ENCODE data around the gene GJB1. TPM values are rescaled to one million over a fixed set of nuclear protein-coding genes. Genes with fewer than 3 reads are reported as not detected.

The GJB1 gene
- total RNA-seq, 2 experiments from 2014 or later: 0.26 TPM; not detected in 1

GRCh38 chrX:71225009-71225408 lies 2.0 kb downstream of the GJB1 start:
- ATAC-seq (ENCODE audit: low read depth) (no peak), DNase-seq (no peak)
- H3K9me3 Mint-ChIP-seq: no peaks in the 10 kb centered on the region
- POLR2A ChIA-PET: no interaction called here
- peaks cover 3% of the 10 kb centered on the region for H3K27me3 Mint-ChIP-seq
- H3K4me3 Mint-ChIP-seq: no peak overlapping the region
- H3K36me3 Mint-ChIP-seq: no peaks in the 10 kb centered on the region
- no peaks in the 10 kb centered on the region for H3K4me1 Mint-ChIP-seq
- H3K27ac Mint-ChIP-seq: no peak overlapping the region

- Mint-ChIP-seq H3K27ac (no peak overlapping the region), H3K4me1 (no peaks in the 10 kb centered on the region), H3K27me3 (peaks cover 4% of the 10 kb centered on the region), H3K9me3 (no peaks in the 10 kb centered on the region), H3K4me3 (no peak overlapping the region), H3K36me3 (no peaks in the 10 kb centered on the region)
- POLR2A ChIA-PET: no interaction called here
- ATAC-seq (ENCODE audit: low read depth) (no peak), DNase-seq (no peak)
These were observed 2.7 kb downstream of the GJB1 start for GRCh38 chrX:71225676-71226075.

DNA sequence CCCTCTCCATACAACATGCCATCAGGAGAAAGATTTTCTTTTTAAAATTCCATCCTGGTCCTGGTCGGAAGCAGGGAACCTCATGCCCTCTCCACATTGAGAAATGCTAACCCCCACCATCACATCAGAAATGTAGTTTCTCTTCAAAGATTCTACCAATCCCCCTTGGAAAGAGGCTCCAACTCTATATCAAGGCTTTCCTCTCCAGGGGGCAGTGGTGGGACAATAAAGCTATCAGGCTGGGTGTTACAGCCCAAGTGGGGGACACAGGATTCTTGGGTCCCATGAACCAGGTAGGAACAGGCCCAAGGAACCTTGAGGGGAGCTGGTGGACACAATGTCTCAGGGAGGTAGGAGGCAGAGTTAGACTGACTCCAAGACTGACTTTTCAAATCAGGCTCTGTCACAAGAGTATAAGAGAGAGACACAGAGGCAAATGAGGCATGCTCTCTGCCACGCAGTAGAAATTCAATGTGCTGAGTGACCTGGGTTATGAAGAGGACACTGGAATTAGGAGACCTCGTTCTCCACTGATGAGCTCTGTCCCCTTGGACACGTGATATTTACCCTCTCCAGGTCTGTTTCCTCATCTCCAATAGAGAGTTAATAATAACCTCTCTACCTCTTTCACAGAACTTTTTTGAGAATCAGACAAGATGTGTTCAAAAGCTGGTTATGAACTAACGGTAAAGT lies 4.5 kb downstream of the GJB1 start:
- no peaks in the 10 kb centered on the region for H3K4me1 Mint-ChIP-seq
- no peak for ATAC-seq (ENCODE audit: low read depth)
- no peaks in the 10 kb centered on the region for H3K9me3 Mint-ChIP-seq
- H3K27me3 Mint-ChIP-seq: peaks cover 4% of the 10 kb centered on the region
- no peak for DNase-seq
- H3K36me3 Mint-ChIP-seq: no peaks in the 10 kb centered on the region
- H3K27ac Mint-ChIP-seq: no peak overlapping the region
- H3K4me3 Mint-ChIP-seq: no peak overlapping the region
- POLR2A ChIA-PET: interaction anchor here (0.6 kb wide), 1 partner anchor 47 kb away, joined by 4 read pairs; no protein-coding TSS in a partner anchor

GRCh38 chrX:71228063-71228642 lies 5.1 kb downstream of the GJB1 start:
- DNase-seq (no peak), ATAC-seq (ENCODE audit: low read depth) (no peak)
- Mint-ChIP-seq H3K27ac (no peak overlapping the region), H3K27me3 (peaks cover 4% of the 10 kb centered on the region), H3K4me3 (no peak overlapping the region), H3K36me3 (no peaks in the 10 kb centered on the region), H3K4me1 (no peaks in the 10 kb centered on the region), H3K9me3 (no peaks in the 10 kb centered on the region)
- POLR2A ChIA-PET: interaction anchor here (0.6 kb wide), 1 partner anchor 47 kb away, joined by 4 read pairs; no protein-coding TSS in a partner anchor

DNA sequence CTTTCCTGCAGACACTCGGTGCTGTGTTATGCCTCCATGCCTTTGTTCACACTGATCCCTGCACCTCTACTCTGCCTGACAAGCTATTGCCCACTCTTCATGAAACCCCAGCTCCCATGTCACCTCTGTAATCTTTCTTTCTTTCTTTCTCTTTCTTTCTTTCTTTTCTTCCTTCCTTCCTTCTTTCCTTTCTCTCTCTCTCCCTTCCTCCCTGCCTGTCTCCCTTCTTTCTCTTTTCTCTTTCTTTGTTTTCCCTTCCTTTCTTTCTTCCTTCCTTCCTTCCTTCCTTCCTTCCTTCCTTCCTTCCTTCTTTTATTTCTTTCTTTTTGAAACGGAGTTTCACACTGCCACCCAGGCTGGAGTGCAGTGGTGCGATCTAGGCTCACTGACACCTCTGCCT lies 12.5 kb downstream of the GJB1 start:
- DNase-seq (no peak), ATAC-seq (ENCODE audit: low read depth) (no peak)
- Mint-ChIP-seq H3K27ac (no peak overlapping the region), H3K36me3 (peaks cover 9% of the 10 kb centered on the region), H3K4me3 (no peak overlapping the region), H3K9me3 (no peaks in the 10 kb centered on the region), H3K27me3 (peaks cover 2% of the 10 kb centered on the region), H3K4me1 (peaks cover 2% of the 10 kb centered on the region)
- POLR2A ChIA-PET: no interaction called here

DNA sequence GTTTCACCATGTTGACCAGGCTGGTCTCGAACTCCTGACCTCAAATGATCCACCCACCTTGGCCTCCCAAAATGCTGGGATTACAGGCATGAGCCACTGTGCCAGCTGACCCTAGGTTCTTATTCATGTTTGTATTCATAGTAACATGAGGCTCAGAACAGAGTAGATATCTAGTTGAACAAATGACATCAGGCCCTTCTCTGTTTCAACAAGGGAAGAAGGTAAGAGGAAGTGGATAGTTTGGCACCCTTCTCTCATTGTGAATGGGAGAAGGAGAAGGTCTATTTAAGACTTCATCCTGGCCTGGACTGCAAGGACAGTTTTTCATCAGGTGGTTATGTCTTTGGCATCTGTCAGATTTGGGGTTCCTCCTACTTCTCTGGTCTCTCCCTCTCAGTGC lies 13.8 kb downstream of the GJB1 start:
- DNase-seq: no peak
- Mint-ChIP-seq H3K9me3 (no peaks in the 10 kb centered on the region), H3K4me3 (no peak overlapping the region), H3K27ac (no peak overlapping the region), H3K36me3 (peaks cover 13% of the 10 kb centered on the region), H3K4me1 (peaks cover 2% of the 10 kb centered on the region), H3K27me3 (no peaks in the 10 kb centered on the region)
- ATAC-seq (ENCODE audit: low read depth): no peak
- POLR2A ChIA-PET: no interaction called here

GRCh38 chrX:71239781-71240180 lies 16.8 kb downstream of the GJB1 start:
- Mint-ChIP-seq H3K27ac (no peak overlapping the region), H3K36me3 (peaks cover 18% of the 10 kb centered on the region), H3K27me3 (no peaks in the 10 kb centered on the region), H3K9me3 (no peaks in the 10 kb centered on the region), H3K4me1 (peaks cover 2% of the 10 kb centered on the region), H3K4me3 (no peak overlapping the region)
- POLR2A ChIA-PET: no interaction called here
- DNase-seq (no peak), ATAC-seq (ENCODE audit: low read depth) (no peak)

- peaks cover 25% of the 10 kb centered on the region for H3K36me3 Mint-ChIP-seq
- H3K27ac Mint-ChIP-seq: no peak overlapping the region
- H3K9me3 Mint-ChIP-seq: no peaks in the 10 kb centered on the region
- H3K27me3 Mint-ChIP-seq: no peaks in the 10 kb centered on the region
- DNase-seq (no peak), ATAC-seq (ENCODE audit: low read depth) (no peak)
- H3K4me1 Mint-ChIP-seq: no peaks in the 10 kb centered on the region
- no peak overlapping the region for H3K4me3 Mint-ChIP-seq
- POLR2A ChIA-PET: no interaction called here
These were observed 18.3 kb downstream of the GJB1 start for GRCh38 chrX:71241301-71241700.

DNA sequence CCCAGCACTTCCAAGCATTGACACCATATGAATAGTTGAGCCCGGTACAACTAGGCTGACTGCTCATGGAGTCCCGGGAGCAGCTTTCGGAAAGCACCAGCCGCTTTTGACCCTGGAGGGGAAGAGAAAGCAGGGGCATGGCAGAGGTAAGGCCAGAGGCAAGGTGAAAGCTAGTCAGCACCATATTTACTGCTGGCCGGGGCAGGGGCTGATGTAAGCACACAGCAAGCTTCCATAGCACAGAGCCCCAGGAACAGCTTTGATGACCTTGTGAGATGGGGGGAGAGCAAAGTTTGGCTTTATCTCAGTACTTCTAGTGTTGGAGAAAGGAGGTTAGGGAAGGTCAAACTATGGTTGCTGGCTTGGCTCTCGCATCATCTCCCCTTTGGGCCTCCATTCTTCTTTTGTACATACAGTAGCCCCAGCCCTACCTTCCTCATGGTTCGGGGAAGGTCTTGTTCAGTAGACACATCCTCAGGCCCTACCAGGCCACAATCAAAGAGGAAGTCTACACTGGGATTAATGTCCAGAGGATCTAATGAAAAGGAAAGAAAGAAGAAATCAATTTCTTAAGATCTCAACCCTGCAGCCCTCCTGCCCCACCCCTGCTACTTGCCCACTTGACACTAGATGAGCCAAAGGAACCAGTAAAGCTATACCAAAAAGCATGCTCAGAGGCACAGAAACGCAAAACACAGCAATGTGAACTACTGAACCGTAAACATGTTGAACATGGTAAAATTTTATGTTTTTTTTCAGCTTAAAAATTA lies 21.5 kb downstream of the GJB1 start:
- POLR2A ChIA-PET: no interaction called here
- Mint-ChIP-seq H3K27ac (no peak overlapping the region), H3K4me1 (no peaks in the 10 kb centered on the region), H3K36me3 (peaks cover 23% of the 10 kb centered on the region), H3K9me3 (no peaks in the 10 kb centered on the region), H3K4me3 (no peak overlapping the region), H3K27me3 (no peaks in the 10 kb centered on the region)
- no peak for ATAC-seq (ENCODE audit: low read depth)
- DNase-seq: no peak

GRCh38 chrX:71245159-71245558 lies 22.1 kb downstream of the GJB1 start:
- no peak for DNase-seq
- Mint-ChIP-seq H3K36me3 (peaks cover 21% of the 10 kb centered on the region), H3K4me1 (no peaks in the 10 kb centered on the region), H3K4me3 (no peak overlapping the region), H3K27ac (no peak overlapping the region), H3K9me3 (no peaks in the 10 kb centered on the region), H3K27me3 (no peaks in the 10 kb centered on the region)
- no peak for ATAC-seq (ENCODE audit: low read depth)
- POLR2A ChIA-PET: no interaction called here

DNA sequence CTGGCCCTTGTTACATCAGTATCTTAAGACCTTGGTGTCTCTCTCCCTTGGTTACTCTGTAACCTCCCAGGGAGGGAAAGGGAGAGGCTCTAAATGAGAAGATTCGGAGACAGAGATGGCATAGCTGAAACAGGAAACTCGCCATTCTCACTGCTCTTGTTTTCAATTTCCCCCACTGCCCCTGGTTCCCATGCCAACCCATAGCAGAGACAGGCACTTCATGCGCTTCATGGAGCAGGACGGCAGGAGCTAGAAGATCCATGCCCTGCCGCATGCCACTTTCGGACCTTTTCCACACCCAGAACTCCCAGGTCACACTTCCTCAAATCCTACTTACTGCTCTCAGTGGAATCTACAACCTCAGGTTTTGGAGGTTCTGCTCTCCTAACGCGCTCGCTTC lies 27.8 kb downstream of the GJB1 start:
- H3K4me1 Mint-ChIP-seq: peaks cover 17% of the 10 kb centered on the region
- H3K27me3 Mint-ChIP-seq: no peaks in the 10 kb centered on the region
- H3K9me3 Mint-ChIP-seq: no peaks in the 10 kb centered on the region
- H3K27ac Mint-ChIP-seq: peak overlapping the region; percentile 46
- H3K36me3 Mint-ChIP-seq: peaks cover 4% of the 10 kb centered on the region
- POLR2A ChIA-PET: interaction anchor here (0.9 kb wide), 1 partner anchor 25 kb away, joined by 7 read pairs; no protein-coding TSS in a partner anchor
- no peak for DNase-seq
- H3K4me3 Mint-ChIP-seq: no peak overlapping the region
- ATAC-seq (ENCODE audit: low read depth): no peak

DNA sequence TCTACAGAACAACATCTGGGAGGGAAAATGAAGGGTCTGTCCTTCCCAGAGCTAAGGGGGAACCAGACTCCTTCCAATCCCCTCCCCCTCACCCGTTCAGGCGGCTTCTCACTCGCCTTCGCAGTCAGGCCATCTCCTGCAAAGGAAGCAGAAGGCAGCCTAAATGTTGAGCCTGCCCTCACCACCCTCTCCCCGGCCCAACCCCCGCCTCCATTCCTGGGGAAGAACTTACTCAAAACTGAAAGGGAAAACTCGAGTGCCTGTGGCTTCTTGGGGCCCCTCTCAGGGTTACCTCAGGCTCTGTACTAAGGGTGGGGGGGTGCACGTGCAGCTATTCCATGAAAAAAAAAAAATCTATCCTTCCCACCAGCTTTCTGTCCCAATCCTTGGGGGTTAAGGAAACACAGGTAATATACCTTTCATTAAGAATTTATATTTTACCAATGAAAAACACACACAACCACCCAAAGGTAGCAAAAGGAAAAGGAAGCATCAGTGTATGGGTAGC lies 28.5 kb downstream of the GJB1 start:
- Mint-ChIP-seq H3K4me1 (peaks cover 18% of the 10 kb centered on the region), H3K9me3 (no peaks in the 10 kb centered on the region), H3K27ac (peak overlapping the region; percentile 58), H3K36me3 (peaks cover 4% of the 10 kb centered on the region), H3K27me3 (no peaks in the 10 kb centered on the region), H3K4me3 (peak overlapping the region; percentile 78)
- DNase-seq: no peak
- no peak for ATAC-seq (ENCODE audit: low read depth)
- POLR2A ChIA-PET: interaction anchor here (0.9 to 1.2 kb wide), 2 partner anchors 25 to 55 kb away, joined by 4 to 7 read pairs; no protein-coding TSS in a partner anchor

DNA sequence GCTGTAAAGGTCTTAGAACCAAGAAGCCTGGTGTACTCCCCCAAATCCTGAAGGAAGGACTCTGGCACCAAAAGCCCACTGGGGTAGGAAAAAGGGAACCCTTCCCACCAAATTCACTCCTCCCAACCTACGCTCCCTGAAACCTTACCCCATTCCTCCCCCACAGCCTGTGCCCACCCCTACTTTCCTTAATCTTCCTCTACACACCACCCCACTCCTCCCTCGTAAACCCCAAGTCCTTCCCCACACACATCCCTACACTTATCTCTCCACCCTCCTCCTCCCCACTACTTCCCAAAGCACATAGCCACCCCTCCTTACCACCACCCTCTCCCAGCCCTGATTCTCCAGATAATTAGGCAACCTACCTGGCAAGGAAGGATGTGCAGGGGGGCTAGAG lies 29.2 kb downstream of the GJB1 start:
- Mint-ChIP-seq H3K9me3 (no peaks in the 10 kb centered on the region), H3K4me1 (peaks cover 18% of the 10 kb centered on the region), H3K27me3 (no peaks in the 10 kb centered on the region), H3K27ac (peak overlapping the region; percentile 36), H3K36me3 (peaks cover 4% of the 10 kb centered on the region), H3K4me3 (peak overlapping the region; percentile 78)
- POLR2A ChIA-PET: interaction anchor here (1.2 to 5.1 kb wide), 3 partner anchors 32 to 114 kb away, joined by 3 to 43 read pairs (median 4); partner anchors contain the start of genes NONO and TAF1
- ATAC-seq (ENCODE audit: low read depth) (no peak), DNase-seq (no peak)
